ENCODE measurements around the gene SPNS2.

The SPNS2 gene

GRCh38 chr17:4476017-4476416, 22.7 kb upstream of the SPNS2 start:
- no peak for DNase-seq (ENCODE audit: low read depth)
- H3K4me3 ChIP-seq (ENCODE audit: low read length), result no peak overlapping the region
- TF ChIP-seq, protein P1, sequence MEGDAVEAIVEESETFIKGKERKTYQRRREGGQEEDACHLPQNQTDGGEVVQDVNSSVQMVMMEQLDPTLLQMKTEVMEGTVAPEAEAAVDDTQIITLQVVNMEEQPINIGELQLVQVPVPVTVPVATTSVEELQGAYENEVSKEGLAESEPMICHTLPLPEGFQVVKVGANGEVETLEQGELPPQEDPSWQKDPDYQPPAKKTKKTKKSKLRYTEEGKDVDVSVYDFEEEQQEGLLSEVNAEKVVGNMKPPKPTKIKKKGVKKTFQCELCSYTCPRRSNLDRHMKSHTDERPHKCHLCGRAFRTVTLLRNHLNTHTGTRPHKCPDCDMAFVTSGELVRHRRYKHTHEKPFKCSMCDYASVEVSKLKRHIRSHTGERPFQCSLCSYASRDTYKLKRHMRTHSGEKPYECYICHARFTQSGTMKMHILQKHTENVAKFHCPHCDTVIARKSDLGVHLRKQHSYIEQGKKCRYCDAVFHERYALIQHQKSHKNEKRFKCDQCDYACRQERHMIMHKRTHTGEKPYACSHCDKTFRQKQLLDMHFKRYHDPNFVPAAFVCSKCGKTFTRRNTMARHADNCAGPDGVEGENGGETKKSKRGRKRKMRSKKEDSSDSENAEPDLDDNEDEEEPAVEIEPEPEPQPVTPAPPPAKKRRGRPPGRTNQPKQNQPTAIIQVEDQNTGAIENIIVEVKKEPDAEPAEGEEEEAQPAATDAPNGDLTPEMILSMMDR (conservative IDR thresholded peaks at IDR 0.05; ENCODE audit: low read depth, low read length), result no peak

- H3K4me3 ChIP-seq (ENCODE audit: low read length), result no peak overlapping the region
- TF ChIP-seq, protein P1 (conservative IDR thresholded peaks at IDR 0.05; ENCODE audit: low read depth, low read length), result no peak
- no peak for DNase-seq (ENCODE audit: low read depth)
These were observed 22.1 kb upstream of the SPNS2 start for GRCh38 chr17:4476511-4477070.

- TF ChIP-seq, protein P1 (conservative IDR thresholded peaks at IDR 0.05; ENCODE audit: low read depth, low read length), result no peak
- H3K4me3 ChIP-seq (ENCODE audit: low read length), result no peak overlapping the region
- DNase-seq (ENCODE audit: low read depth), result peak; percentile 97
These were observed 21.4 kb upstream of the SPNS2 start for GRCh38 chr17:4477255-4477791.

DNA sequence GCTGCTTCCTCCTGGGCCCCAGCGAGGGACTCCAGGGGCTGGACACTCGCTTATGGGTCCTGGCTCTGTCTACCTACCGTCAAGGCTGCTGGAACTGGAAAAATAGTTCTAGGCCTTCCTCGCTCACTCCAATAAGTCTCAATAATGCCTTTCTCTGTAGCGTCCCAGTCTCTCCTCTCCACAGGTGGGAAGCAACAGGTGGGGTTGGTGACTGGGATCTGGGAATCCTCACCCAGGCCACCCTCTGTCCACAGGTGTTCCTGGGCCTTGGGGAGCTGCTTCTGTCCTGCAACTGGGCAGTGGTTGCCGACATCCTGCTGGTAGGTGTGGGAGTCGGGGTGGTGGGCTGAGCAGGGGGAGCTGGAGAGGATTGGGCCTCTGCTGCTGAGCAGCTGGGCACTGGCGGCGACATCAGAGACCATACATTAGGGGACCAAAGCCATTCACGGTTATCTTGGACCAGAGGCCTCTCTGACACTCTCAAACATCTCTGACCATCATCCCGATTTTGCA, 20.3 kb upstream of the SPNS2 start:
- H3K4me3 ChIP-seq (ENCODE audit: low read length), result no peak overlapping the region
- TF ChIP-seq, protein P1 (conservative IDR thresholded peaks at IDR 0.05; ENCODE audit: low read depth, low read length), result no peak
- DNase-seq (ENCODE audit: low read depth), result no peak

GRCh38 chr17:4479340-4479981, 19.2 kb upstream of the SPNS2 start:
- TF ChIP-seq, protein P1 (conservative IDR thresholded peaks at IDR 0.05; ENCODE audit: low read depth, low read length), result no peak
- H3K4me3 ChIP-seq (ENCODE audit: low read length), result no peak overlapping the region
- no peak for DNase-seq (ENCODE audit: low read depth)

- no peak overlapping the region for H3K4me3 ChIP-seq (ENCODE audit: low read length)
- DNase-seq (ENCODE audit: low read depth), result no peak
- TF ChIP-seq, protein P1 (conservative IDR thresholded peaks at IDR 0.05; ENCODE audit: low read depth, low read length), result no peak
These were observed 18.5 kb upstream of the SPNS2 start for GRCh38 chr17:4479982-4480751.
